GM21825 (cell line): Measurements from ENCODE around the gene PSMA8.
A peak's percentile ranks its signal among the peaks of the same experiment; 100 is the strongest.
"Not testable (repeated sequence)": the region's sequence is repeated elsewhere in the genome, so short reads cannot be mapped to it uniquely, and the experiment has no call there.

Experiments
- ATAC-seq: cut with Tn5 transposase; IDR thresholded peaks from one replicate; pipeline ENCODE4 v1.9.1; 2021; ENCODE audit warnings: mild to moderate bottlenecking, moderate library complexity; ENCODE audit not compliant: unreplicated experiment

Gene PSMA8

DNA sequence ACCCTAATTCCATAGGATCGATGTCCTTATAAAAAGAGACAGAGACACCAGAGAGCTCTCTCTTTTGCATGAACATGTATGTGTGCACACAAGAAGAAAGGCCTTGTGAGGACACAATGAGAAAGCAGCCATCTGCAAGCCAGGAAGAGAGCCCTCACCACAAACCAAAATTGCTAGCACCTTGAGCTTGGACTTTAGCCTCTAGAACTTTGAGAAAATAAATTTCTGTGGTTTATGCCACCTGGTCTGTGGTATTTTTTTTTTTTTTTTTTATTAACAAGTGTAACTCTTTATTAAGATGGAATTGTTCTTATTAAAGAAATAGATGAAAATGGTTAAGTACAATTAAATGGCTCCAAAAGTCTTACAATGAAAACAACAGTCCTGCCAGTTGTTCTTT is 33.9 kb downstream of the PSMA8 start:
- ATAC-seq, result peak; percentile 71

DNA sequence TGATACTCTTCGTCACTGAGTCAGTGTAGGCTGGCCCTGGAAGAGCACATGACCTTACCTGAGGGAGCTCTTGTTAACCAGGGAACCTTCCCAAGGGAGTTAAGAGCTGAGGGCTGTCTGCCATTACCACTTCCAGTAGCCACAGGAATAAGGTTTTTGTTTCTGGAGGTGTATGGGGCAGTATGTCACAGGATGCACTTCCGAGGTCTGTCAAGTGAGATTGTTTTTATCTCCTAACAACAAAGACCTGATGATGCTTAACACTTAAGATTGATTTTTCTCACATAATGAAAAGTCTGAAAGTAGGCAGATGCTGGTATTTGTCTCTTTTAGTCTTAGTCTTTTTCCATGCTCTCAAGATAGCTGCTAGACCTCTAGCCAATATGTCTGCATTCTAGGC is 41.8 kb downstream of the PSMA8 start:
- ATAC-seq, result no peak

DNA sequence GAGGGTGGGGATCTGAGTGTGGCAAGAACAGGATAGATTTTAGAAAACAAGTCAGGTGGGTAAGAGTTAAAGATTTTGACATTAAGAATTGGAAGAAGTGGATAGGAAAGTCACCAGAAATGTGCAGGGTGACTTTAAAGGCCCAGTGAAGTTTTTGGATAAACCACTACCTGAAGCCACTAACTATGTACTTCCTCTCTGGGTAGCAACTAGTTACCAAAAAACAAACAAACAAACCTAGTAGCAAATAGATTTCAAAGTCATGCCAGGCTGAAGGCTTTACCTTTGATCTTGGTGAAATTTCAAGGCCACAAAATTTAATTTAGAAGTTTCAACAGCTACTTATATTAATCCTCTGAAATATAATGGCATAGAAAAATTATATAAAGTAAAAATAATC is 42.5 kb downstream of the PSMA8 start:
- ATAC-seq, result no peak

DNA sequence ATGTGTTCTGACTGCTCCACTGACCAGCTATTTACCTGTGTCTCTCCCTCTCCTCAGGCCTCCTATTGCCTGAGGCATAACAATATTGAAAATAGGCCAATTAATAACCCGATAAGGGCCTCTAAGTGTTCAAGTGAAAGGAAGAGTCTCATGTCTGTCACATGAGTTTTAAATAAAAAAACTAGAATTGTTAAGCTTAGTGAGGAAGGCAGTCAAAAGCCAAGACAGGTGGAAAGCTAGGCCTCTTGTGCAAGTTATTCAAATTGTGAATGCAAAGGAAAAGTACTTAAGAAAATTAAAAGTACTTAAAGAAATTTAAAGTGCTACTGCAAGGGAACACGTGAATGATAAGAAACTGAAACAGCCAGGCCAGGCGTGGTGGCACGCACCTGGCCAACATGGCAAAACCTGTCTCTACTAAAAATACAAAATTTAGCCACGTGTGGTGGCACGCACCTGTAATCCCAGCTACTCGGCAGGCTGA is 47.7 kb downstream of the PSMA8 start:
- ATAC-seq, result peak; percentile 60

DNA sequence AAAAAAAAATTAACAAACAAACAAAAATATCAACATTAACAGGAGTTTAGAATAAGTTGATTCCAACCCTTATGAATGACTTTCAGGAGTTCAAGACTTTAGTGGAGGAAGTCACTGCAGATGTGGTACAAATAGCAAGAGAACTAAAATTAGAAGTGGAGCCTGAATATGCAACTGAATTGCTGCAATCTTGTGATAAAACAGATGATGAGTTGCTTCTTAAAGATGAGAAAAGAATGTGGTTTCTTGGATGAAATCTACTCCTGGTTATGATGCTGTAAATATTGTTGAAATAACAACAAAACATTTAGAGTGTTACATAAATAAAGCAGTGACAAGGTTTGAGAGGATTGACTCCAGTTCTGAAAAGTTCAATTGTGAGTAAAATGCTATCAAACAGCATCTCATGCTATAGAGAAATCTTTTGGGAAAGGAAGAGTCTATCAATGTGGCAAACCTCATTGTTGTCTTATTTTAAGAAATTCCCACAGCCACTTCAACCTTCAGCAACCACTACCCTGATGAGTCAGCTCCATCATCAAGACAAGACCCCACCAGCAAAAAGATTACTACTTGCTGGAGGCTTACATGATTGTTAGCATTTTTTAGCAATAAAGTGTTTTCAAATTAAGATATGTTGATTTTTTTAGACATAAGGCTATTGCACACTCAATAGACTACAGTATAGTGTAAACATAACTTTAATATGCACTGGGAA is 49.9 kb downstream of the PSMA8 start:
- ATAC-seq, result no peak

DNA sequence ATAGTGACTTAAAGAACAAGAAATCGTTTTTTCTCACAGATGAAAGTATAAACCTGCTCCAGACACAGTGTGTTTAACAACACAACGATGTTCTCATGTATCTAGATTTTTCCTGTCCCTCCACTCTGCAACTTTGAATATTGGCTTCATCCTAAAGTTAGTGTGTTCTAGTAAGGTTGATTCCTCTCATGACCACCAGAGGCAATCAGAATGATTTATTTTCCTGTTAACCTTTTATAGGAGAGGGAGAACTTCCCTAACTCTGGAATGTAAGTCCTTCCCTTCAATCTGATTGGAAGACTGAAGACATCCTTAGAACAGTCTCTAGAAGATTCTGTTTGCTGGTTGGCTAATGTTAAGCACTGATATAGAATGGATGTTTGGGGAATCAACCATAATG is 51.6 kb downstream of the PSMA8 start:
- ATAC-seq, result no peak

DNA sequence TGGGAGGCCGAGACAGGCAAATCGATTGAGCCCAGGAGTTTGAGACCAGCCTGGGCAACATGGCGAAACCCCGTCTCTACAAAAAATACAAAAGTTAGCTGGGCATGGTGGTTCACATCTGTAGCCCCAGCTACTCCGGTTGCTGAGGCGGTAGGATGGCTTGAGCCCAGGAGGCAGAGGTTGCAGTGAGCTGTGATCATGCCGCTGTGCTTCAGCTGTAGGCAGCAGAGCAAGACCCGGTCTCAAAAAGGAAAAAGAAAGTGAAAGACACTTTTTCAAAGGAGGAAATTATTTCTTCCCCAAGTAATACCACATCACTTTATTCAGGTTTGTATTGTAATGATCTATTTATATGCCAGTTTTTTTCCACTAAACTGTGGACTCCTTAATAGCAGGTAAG is 56.8 kb downstream of the PSMA8 start:
- peak; percentile 88 for ATAC-seq

DNA sequence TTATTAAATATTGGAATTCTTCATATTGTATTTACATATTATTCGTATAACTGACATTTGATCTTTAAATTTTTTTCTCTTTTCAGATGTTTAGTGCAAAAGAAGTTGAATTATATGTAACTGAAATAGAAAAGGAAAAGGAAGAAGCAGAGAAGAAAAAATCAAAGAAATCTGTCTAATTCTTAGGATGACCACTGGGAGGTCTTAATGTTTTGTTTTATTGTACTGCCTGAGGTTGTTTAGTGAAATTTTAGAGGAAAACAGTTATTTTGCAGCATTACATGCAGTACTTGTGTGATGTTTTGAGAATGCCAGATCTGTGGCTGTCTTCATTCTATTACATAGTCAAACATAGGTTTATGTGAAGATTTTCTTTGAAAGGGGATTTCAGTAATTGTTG is 58.6 kb downstream of the PSMA8 start:
- ATAC-seq, result no peak

DNA sequence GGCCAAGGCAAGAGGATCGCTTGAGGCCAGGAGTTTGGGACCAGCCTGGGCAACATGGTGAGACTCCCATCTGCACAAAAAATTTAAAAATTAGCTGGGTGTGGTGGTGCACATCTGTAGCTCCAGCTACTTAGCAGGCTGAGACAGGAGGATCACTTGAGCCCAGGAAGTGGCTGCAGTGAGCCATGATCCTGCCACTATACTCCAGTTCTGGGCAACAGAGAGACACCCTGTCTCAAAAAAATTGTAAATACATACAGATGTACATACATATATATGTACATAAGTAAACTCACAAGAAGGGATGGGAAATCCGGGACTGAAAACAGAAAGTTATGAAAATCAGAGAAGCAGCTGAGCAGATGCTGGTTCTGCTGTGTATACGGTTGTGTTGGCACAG is 62.9 kb downstream of the PSMA8 start:
- ATAC-seq, result no peak

DNA sequence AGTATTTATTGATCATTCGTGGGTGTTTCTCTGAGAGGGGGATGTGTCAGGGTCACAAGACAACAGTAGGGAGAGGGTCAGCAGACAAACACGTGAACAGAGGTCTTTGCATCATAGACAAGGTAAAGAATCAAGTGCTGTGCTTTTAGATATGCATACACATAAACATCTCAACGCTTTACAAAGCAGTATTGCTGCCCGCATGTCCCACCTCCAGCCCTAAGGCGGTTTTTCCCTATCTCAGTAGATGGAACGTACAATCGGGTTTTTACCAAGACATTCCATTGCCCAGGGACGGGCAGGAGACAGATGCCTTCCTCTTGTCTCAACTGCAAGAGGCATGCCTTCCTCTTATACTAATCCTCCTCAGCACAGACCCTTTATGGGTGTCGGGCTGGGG is 68.3 kb downstream of the PSMA8 start:
- ATAC-seq, result not testable (repeated sequence)

DNA sequence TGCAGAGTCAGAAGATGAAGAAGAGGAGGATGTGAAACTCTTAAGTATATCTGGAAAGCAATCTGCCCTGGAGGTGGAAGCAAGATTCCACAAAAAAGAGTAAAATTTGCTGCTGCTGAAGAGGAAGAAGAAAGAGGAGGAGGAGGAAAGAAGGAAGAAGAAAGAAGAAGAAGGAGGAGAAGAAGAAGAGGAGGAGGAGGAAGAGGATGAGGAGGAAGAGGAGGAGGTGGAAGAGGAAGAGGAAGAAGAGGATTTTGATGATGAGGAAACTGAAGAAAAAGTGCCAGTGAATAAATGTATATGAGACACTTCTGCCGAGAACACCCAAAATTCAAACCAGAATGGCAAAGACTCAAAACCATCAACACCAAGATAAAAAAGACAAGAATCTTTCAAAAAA is 71.6 kb downstream of the PSMA8 start:
- ATAC-seq, result no peak

DNA sequence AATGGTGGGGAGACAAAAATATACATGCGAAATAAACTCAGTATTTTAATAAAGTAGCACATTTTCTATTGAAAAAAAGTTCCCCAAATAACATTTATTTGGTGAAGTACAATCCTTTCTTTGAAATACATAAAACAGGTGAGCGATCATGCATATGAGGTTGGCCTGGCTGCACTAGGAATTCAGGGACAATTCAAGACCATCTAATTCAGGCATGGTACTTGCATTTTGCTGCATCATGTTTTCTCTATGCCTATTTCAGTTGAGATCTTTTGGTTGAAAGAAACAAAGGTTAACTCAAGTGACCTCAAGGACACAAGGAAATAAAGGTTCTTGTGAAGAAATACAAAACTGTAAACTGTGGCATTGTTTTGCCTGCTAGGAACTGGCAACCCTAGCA is 72.8 kb downstream of the PSMA8 start:
- no peak for ATAC-seq

DNA sequence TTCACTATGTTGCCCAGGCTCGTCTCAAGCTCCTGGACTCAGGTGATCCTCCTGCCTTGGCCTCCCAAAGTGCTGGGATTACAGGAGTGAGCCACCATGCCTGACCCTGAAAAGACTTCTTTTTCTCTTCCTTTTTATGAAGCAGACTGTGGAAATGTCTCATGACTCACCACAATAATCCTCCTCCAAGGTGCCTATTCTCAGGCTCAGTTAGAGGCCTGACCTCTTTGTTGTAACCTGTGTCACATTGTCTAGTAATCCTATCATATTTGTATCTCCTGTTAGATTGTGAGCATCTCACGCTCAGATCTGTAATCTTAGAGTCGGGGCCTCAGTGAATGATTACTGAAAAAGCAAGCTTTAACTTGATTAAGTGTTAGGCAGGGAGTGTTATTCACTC is 74.3 kb downstream of the PSMA8 start:
- ATAC-seq, result no peak

DNA sequence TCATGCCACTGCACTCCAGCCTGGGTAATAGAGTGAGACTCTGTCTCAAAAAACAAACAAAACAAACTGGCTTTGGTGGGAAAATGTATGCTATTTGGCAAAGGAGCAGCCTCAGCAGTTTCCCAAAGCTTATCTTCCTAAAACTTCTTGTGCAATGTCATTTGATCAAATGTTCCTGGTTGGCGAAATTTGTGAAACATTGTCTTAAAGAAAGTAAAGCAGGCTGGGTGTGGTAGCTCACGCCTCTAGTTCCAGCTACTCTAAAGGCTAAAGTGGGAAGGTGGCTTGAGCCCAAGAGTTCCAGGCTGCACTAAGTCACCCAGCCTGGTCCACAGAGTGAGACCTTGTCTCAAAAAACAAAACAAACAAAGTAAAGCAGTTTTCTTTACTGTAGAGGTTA is 75.3 kb downstream of the PSMA8 start:
- ATAC-seq, result no peak

DNA sequence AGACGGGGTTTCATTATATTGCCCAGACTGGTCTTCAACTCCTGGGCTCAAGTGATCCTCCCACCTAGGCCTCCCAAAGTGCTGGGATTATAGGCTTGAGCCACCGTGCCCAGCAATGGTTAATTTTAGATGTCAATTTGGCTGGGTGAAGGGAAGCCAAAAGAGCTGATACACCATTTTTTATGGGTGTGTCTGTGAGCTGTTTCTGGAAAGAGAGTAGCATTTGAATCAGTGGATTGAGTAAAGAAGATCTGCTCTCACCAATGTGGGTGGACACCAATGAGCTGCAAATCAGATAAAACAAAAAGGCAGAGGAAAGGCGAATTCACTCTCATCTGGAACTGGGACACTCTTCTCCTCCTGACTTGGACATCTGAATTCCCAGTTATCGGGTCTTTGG is 76.5 kb downstream of the PSMA8 start:
- no peak for ATAC-seq

DNA sequence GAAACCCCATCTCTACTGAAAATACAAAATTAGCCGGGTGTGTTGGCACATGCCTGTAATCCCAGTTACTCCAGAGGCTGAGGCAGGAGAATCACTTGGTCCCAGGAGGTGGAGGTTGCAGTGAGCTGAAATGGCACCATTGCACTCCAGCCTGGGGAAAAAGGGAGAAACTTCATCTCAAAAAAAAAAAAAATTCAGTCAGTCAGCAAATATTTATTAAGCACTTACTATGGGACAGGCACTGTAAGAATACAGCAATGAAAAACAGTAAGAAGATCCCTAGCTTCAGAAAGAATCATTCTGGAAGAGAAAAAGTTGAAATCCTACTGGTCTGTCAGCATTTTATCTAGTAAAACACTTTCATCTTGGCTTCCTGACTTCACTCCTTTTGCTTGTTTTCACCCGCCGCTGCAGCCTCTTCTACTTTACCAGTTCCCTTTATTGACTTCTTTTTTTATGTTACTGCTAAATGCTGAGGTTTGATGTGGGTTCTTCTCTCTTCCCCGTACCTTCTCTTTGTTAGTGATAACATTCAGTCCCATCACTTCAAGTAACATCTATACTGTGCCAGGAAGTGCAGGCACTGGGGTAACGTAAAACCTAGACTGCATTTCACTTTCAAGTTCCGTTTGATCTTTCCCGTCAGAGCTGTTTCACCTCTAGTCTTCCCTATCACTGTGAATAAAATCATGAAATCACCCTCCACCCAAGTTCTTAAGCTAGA is 81.7 kb downstream of the PSMA8 start:
- peak; percentile 93 for ATAC-seq

DNA sequence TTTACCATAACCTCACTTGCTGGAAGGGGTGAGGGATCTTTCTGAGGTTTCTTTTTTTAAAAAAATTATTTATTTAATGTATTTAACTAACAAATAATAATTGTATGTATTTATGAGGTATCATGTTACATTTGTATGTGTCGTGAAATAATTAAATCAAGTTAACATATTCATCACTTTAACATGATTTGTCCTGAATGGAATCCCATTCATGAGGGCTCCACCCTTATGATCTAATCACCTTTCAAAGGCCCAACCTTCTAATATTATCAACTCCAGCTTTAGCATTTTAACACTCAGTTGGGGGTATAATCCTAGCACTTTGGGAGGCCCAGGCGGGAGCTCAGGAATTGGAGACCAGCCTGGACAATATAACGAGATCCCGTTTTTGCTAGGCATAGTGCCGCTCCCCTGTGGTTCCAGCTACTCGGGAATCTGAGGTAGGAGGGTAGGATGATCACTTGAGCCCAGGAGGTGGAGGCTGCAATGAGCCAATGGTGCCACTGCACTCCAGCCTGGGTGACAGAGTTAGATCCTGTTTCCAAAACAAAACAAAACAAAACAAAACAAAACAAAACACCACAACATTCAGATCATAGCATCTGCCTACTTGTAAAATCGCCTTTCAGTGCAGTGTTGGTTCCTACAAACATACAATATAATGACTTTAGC is 91.5 kb downstream of the PSMA8 start:
- no peak for ATAC-seq

DNA sequence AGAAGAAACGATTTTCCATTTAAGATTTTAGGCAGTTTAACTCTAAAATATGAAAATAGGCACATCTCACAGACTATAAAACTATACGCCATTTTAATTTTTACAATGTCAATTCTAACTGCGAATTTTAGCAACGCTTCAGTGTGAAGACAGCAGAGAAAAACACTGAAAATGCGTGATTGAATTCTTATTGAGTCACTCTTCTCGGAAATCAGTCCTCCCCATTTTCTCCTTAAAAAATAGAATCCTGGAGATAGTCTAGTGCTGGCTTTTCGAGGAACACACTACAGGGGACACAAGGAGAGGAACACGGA is 92.2 kb downstream of the PSMA8 start:
- no peak for ATAC-seq

DNA sequence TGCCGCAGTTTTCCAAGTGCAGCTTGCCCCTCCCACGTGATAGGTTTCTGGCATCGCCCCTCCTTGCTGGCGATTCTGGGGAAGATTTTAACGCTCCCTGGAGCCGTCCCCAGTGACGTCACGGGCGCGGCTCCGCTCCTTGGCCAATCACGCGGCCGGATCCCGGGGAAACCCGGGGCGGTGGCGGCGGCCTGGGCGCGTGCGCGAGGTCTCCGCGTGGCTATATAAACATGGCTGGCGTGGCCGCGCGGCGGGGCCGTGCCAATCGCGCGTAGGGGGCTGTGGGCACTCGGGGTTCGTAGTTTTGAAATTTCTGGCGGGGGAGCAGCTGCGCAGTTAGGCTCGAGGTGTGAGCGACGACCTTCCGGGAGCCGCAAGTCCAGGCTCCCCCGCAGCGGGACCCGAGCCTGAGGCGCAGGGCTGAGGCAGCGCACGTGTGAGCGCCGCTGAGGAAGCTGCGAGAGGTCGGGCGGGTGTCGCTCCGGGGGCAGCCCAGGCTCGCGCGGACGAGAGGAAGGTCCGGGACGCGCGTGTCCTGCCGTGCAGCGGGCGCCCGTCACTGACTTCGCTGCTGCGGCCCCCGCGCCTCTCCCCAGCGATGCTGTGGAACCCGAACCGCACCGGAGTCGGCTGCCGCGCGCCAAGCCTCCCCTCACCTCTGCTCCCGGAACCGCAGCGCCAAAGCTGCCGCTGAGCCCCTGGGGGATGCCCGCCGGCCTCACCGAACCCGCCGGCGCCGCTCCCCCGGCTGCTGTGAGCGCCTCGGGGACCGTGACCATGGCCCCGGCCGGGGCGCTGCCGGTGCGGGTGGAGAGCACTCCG is 92.8 kb downstream of the PSMA8 start, which contains the start of gene TAF4B:
TAF4B (plus strand) TSS at position 217 of the 822 bp plus-strand sequence; CDS start at position 706, 489 bp downstream.
- ATAC-seq, result peak; percentile 91

DNA sequence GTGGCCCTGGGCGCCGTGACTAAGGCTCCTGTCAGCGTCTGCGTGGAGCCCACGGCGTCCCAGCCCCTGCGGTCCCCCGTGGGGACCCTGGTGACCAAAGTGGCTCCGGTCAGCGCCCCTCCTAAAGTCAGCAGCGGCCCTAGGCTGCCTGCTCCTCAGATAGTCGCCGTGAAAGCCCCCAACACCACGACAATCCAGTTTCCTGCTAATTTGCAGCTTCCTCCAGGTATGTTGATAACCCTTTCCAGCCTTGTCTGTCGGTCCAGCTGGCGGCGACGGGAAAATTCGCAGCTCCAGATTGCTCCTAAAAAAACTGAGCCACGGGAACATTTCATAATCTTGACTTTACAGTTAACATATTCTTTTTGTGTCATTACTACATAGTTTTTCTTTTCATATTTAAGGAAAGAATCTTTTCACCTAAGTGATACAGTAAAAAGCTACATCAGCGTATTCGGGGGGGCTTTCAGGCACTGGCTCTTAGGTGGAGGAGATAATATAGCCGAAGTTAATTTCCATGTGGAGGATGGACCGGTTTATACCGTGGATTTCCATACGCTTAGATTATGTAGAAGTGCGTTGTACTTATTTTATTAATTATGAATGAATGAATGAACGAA is 93.5 kb downstream of the PSMA8 start:
- ATAC-seq, result peak; percentile 13
